GM18511 (cell line): ENCODE measurements around the gene FKBP1A.
A peak's percentile ranks its signal among the peaks of the same experiment; 100 is the strongest.

Experiments
- ATAC-seq: cut with Tn5 transposase; IDR thresholded peaks from one replicate; pipeline ENCODE4 v1.9.1; 2021; ENCODE audit warnings: mild to moderate bottlenecking, moderate library complexity; ENCODE audit not compliant: unreplicated experiment

Gene FKBP1A

GRCh38 chr20:1392693-1393506 lies at the start of gene FKBP1A:
TSS of gene FKBP1A (minus strand) at chr20:1393054. CDS start at chr20:1392998, 56 bp downstream.
- peak; percentile 92 for ATAC-seq

DNA sequence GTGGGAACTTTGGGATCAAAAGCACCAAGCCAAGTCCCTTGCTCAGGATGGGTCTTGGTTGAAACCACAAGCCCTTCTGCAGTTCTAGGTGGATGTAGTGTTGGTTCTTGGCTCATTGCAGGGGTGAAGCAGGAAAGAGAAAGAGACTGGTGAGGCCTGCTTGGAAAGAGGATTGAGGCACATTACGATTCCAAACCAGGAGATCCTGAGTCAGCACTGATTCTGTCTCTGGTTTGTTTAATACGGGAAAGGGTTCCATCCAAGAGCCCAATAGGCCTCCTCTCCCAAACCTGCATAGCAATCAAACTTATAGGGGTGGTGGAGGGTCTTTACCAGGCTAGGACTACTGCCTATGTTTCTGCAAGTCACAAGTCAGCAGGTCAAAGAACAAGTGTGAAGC lies 49.5 kb upstream of the FKBP1A start:
- ATAC-seq = no peak

DNA sequence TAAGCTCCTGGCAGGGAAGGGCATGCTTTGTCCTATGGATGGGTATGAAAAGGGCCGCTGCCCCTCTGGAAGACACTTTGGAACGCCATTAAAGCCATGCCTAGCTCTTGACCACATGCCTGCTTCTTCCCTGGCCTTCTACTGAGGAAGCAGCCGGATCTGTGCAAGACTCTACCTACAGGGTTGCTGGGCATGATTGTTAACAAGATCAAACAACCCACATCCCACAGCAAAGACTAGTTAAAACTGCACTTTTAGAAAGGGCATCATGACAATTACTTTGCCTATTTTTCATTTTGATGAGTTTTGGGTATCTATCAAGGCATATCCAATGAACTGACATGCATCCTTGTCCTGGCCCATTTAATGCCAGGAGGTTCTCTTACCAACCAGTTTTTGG lies 48.3 kb upstream of the FKBP1A start:
- no peak for ATAC-seq

- ATAC-seq = no peak
Measured at GRCh38 chr20:1440024-1440423, 47.2 kb upstream of the FKBP1A start.

DNA sequence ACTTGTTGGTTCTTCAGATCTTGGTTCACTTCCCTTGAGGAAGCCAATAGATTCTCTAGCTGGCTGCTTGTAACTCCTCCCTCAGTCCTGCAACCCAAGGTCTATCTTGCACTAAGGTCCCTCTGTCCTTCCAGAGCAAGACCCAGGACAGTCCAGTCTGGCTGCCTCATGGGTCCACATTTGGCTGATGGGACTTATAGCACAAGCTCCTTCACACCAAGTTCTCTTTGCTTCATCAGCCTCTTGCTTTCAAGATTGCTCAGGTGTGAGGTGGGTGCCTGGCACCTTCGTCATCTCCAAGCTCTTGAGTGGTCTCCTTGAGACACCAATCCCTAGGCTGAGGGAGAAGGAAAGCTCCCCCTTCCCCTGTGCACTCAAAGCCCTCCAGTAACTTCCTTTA lies 45.5 kb upstream of the FKBP1A start:
- ATAC-seq = no peak

DNA sequence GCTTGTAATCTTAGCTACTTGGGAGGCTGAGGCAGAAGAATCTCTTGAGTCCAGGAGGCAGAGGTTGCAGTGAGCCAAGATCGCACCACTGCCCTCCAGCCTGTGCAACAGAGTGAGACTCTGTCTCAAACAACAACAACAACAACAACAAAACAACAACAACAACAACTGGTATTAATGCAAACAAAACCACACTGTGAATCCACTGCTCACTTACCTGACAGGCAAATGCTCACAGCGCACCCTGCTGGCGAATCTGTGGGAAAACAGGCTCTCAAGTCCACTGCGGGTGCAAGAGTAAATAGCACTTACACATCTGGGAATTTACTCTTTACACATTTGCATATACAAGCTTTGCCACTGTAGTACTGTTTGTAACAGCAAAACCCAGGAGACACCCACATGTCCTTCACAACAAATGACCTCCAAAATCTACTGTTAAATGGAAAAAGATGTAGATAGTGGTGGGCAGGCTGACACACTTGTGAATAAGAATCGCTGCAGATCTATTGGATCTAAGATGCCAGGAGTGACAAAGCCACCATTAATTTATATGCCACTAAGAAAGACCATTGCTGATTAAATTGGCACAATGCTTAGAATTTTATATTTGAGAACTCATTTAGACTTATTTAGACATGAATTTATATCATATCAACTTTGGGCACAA lies 44.5 kb upstream of the FKBP1A start:
- ATAC-seq = peak; percentile 51

DNA sequence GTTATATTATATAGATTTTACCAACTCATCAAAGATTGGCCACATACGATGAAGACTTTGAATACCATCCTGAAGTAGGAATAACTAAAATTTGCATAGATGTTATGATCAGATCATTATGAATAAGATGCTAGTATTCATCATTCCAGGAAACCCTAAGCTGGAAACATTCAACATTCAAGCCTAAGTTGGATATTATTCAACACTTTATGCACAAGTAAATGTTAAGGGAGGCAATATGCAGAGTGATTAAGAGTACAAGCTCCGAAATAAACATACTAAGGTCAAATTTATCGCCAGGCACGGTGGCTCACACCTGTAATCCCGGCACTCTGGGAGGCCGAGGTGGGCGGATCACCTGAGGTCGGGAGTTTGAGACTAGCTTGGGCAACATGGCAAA lies 43.4 kb upstream of the FKBP1A start:
- no peak for ATAC-seq

GRCh38 chr20:1435337-1435699 lies 42.5 kb upstream of the FKBP1A start:
- no peak for ATAC-seq

- peak; percentile 95 for ATAC-seq
Measured at GRCh38 chr20:1434571-1435336, 41.9 kb upstream of the FKBP1A start.

GRCh38 chr20:1431158-1431557 lies 38.3 kb upstream of the FKBP1A start:
- ATAC-seq = no peak

GRCh38 chr20:1430004-1430451 lies 37.2 kb upstream of the FKBP1A start:
- no peak for ATAC-seq

DNA sequence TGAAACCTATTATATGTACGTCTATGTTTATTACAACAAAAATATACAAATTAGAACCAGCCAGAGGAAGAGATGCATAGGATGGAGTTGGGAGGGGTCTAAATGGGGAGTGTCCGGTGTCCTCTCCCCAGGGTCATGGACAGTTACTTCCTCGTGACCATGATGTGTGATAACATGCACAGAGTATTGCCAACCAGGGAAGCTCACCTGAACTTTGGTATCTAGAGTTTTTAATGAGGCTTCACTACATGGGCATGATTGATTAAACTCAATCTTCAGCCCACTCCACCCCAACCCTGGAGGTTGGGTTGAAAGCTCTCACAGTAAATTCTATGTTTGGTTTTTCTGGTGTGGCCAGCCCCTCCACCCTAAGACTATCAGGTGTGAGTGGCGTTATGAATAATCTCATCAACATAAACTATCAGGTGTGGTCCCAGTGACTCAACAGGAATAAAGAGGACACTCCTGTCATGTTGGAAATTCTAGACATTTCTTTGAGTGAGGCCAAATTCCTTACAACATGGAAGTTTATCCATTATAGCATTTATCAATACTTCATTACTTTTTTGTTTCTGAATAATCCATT lies 36.4 kb upstream of the FKBP1A start:
- ATAC-seq = no peak

GRCh38 chr20:1427457-1428054 lies 34.7 kb upstream of the FKBP1A start:
- ATAC-seq = no peak

DNA sequence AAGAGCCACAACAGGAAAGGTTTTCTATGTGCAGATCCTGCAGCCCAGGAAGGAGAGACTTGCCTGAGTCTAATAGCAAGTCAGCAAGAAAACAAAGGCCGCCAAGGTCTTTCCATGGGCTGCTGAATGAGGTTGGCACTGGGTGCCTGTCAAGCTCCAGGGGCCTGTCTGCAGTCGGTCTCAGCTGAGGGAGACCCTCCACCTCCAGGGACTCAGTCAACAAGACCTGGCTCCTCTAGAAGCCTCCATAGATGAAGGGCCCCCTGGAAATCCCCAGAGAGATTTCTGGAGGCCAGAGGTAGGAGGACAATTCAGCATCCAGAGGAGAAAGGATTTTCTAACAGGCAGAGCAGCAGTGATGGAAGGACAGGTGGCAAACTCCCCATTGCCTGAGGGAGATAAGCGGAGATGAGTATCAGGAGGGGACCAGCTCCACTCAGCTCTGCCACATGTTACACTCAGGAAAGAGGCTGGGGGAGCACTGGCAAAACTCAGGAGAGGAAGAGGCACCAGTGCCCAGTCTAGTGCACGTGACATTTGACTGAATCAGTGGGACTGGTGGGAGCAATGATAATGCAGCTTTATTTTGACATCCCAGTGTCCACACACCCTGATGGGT lies 33.5 kb upstream of the FKBP1A start:
- ATAC-seq = no peak

DNA sequence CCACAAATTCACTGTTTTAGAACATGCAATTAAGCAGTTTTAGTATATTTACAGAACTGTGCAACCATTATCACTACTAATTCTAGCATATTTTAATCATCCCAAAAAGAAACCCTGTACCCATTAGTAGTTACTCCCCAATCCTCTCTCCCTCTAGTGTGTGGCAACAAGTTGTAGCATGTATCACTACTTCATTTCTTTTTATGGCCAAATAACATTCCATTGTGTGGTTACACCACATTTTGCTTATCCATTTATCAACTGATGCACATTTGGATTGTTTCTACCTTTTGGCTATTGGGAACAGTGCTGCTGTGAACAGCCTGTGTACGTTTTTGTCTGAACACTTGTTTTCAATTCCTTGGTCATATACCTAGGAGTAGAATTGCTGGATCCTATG lies 31.5 kb upstream of the FKBP1A start:
- ATAC-seq = no peak

GRCh38 chr20:1423625-1424106 lies 30.8 kb upstream of the FKBP1A start:
- ATAC-seq = no peak

DNA sequence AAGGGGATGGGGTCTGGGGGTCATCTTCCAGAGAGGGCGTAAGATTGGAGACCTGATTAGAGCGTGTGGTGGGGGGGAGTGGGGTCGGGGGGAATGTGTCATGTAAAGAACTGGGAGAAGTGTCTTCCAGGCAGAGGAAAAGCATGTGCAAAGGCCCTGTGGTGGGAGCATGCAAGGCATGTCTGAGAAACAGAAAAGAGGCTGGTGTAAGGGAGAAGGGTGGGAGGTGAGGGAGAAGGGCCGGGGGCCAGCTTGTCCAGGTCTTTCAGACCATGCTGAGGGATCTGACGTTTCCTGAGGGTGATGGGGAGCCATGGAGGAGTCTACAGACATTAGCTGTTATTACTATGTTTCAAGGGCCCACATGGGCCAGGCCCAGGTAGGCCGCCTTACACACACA lies 30.4 kb upstream of the FKBP1A start:
- no peak for ATAC-seq

DNA sequence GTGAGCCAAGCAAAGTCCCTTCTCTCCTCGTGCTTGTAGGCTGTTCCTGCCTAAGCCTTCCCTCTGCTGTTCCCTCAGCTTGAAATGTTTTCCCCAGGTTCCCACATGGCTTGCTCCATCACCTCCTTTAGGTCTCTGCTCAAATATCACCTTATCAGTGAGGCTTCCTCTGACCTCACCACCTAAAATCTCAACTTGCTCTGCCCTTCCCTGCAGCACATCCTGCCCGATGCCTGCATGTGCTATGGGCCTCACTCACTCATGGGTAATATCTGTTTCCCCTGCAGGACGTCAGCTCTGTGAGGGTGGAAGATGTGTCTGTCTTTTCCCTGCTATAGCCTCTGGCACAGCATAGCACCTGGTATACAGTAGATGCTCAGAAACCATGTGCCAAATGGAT lies 29.9 kb upstream of the FKBP1A start:
- ATAC-seq = no peak

DNA sequence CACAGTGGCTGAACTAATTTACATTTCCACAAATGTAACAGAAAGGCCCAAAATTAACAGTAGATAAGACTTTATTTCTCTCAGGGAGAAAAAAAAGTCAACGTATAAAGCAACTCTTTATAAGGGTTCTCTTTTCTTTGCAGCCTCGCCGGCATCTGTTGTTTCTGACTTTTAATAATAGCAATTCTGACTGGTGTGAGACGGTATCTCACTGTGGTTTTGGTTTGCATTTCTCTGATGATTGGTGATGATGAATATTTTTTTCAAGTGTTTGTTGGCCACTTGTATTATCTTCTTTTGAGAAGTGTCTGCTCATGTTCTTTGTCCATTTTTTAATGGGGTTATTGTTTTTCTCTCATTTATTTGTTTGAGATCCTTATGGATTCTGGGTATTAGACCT lies 27.2 kb upstream of the FKBP1A start:
- ATAC-seq = no peak

DNA sequence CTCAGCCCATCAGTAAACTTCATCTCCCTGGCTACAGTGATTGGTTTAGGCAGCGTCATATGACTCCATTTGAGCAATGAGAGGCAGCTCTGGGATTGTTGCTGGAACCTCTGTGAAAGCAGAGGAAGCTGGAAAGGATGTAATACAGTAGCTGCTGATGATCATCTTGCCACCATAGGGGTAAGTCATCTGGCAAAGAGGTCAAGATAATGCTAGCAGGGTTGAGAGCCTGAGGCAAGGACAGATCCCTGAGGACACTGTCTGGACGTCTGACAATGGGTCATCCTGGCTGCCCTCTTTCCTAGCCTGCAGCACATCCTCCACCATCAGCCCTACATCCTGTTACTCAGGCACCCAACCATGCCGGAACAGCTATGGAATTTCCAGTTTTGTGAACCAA lies 25.5 kb upstream of the FKBP1A start:
- no peak for ATAC-seq
